Thoracic aorta (tissue), 2 donors: Measurements from ENCODE around the gene JAML. TPM values are rescaled to one million over a fixed set of nuclear protein-coding genes. Genes with fewer than 3 reads are reported as not detected.

Experiments used
- ATAC-seq: fragments of 150-250 bp; one replicate; pipeline ENCODE4 v1.8.0; 2017; ENCODE audit warnings: low read depth; ENCODE audit not compliant: insufficient number of reproducible peaks, low FRiP score
- DNase-seq: peaks from one replicate; pipeline ENCODE4 v3.0.0-alpha.2; 2020; ENCODE audit warnings: low spot score
- H3K27ac ChIP-seq, 2 donors: fragments of 200-600 bp; sonication (generic); 1 replicate in 1 of 2; 2 replicates in 1 of 2; pipeline ENCODE4 v1.5.1; 2016; ENCODE audit warnings: mild to moderate bottlenecking in 2 of 2, moderate library complexity in 2 of 2
- H3K27me3 ChIP-seq: fragments of 200-600 bp; sonication (generic); replicated peaks from 2 replicates; pipeline ENCODE4 v1.6.0; 2016; ENCODE audit warnings: mild to moderate bottlenecking; ENCODE audit not compliant: insufficient read depth
- H3K36me3 ChIP-seq: fragments of 200-600 bp; sonication (generic); one replicate; pipeline ENCODE4 v1.5.1; 2016
- H3K4me1 ChIP-seq, 2 donors: fragments of 200-600 bp; sonication (generic); 1 replicate in 1 of 2; 2 replicates in 1 of 2; pipeline versions ENCODE4 v1.5.1 to v1.6.0; 2016; ENCODE audit warnings: low read depth in 2 of 2, mild to moderate bottlenecking in 1 of 2; ENCODE audit not compliant: control insufficient read depth in 1 of 2
- H3K4me3 ChIP-seq: fragments of 200-600 bp; sonication (generic); 2 replicates; pipeline ENCODE4 v1.5.1; 2016; ENCODE audit warnings: mild to moderate bottlenecking
- H3K9me3 ChIP-seq: fragments of 200-600 bp; sonication (generic); 2 replicates; pipeline ENCODE4 v1.5.1; 2016
- total RNA-seq, 2 donors: library from RNA; depleted of rRNA; stranded (reverse); fragments of >200 nt; gene quantifications; one replicate each; pipeline versions ENCODE4 v1.1.0 to v1.2.3, GENCODE V29; 2016
- TF ChIP-seq, protein P1 (sequence below): fragments of 200-600 bp; sonication (generic); IDR thresholded peaks from one replicate; pipeline ENCODE4 v1.5.1; 2019; ENCODE audit warnings: antibody characterized with exemption

JAML gene
- total RNA-seq, 2 donors from 2014 or later, result 3.7 to 7.6 TPM

DNA sequence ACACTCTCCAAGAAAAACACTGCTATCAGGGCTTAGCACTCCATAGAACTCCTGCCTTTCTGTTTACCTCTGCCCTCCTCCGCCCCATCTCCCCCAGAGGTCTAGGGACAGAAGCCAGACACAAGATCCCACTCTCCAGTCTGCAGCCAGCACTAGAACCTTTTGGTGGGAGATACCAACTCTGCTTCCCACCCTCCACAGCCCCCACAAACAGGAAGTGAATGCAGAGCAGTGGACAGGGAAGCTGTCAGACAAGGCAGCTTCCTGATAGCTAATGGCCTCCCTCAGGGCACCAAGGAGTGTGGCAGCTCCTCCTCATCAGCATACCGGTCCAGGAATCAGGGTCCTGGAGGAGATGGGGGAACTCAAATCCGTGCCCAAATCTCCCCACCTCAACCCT is 77.3 kb downstream of the JAML start:
- no peaks in the 10 kb centered on the region for H3K36me3 ChIP-seq
- ATAC-seq, result no peak
- TF ChIP-seq, protein P1, sequence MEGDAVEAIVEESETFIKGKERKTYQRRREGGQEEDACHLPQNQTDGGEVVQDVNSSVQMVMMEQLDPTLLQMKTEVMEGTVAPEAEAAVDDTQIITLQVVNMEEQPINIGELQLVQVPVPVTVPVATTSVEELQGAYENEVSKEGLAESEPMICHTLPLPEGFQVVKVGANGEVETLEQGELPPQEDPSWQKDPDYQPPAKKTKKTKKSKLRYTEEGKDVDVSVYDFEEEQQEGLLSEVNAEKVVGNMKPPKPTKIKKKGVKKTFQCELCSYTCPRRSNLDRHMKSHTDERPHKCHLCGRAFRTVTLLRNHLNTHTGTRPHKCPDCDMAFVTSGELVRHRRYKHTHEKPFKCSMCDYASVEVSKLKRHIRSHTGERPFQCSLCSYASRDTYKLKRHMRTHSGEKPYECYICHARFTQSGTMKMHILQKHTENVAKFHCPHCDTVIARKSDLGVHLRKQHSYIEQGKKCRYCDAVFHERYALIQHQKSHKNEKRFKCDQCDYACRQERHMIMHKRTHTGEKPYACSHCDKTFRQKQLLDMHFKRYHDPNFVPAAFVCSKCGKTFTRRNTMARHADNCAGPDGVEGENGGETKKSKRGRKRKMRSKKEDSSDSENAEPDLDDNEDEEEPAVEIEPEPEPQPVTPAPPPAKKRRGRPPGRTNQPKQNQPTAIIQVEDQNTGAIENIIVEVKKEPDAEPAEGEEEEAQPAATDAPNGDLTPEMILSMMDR, result no peak
- no peak overlapping the region for H3K27ac ChIP-seq
- no peaks in the 10 kb centered on the region for H3K9me3 ChIP-seq
- peaks cover 6% of the 10 kb centered on the region for H3K27me3 ChIP-seq
- no peak for DNase-seq
- H3K4me1 ChIP-seq, result peaks cover 0 to 15% of the 10 kb centered on the region in 2 donors
- H3K4me3 ChIP-seq, result no peak overlapping the region

DNA sequence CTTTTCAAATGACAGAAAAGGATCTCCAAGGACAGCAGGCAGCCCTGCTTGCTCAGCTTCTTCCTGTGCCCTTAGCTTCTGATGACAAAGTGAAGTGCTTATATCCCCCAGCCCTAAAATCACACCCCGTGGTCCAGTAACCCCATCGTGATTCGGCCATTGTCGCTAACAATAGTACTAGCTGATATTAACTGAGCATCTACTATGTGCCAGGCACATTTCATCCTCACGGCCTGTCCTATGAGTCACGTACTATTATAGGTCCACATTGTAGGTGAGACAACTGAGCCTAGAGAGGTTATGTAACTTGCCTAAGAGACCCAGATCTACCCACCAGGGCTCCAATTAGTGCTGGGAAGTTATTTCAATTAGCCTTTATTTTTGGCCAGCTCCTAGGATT is 78.3 kb downstream of the JAML start:
- TF ChIP-seq, protein P1, result no peak
- H3K4me3 ChIP-seq, result no peak overlapping the region
- no peaks in the 10 kb centered on the region for H3K36me3 ChIP-seq
- no peaks in the 10 kb centered on the region for H3K27me3 ChIP-seq
- DNase-seq, result no peak
- H3K27ac ChIP-seq, result no peak overlapping the region
- H3K4me1 ChIP-seq, result peaks cover 0 to 7% of the 10 kb centered on the region in 2 donors
- no peak for ATAC-seq
- no peaks in the 10 kb centered on the region for H3K9me3 ChIP-seq

DNA sequence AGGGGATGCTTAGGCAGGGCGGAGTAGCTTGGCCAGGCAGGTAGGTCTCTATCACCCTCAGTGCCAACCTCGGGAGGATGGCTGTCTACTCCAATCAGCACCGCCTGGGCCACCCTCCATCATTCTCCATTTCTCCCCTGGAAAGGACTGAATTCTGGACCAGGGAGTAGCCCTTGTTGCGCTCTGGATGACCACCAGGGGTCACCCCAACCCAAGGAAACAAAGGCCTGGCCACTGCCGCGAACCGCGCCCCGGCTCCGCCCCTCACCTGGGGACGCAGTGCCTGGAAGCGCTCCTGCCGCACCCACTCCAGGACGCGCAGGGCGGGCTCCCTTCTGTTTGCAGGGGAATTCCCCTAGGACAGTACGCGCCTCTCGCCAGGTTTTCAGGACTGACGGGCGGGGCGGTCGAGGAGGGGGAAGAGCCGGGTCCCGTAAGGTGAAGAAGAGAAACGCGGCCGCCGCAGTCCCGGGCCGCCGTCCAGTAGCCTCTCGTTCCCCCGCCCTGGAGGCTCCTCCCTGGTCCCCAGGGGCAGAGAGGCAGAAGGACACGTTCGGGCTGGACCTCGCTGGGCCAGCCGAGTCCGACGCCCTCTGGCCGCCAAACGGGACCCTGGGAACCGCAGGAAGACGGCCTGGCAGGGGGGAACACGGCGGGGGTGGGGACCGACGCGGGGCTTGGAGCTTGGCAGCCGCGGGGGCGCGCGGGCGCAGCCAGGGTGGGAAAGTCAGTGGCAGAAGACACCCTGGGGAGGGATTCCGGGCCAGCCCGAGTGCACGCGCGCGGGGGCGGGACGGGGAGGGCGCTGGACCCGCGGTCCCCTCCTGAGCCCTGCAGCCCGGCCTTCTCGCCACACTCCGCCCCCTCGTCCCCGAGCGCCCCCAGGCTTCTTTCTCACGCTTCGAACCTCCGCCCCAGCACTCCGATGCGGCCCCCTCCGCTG is 79.3 kb downstream of the JAML start:
- Histone ChIP-seq H3K4me3 (peak overlapping the region; percentile 72), H3K36me3 (no peaks in the 10 kb centered on the region), H3K9me3 (no peaks in the 10 kb centered on the region), H3K4me1 (peaks cover 0 to 7% of the 10 kb centered on the region in 2 donors), H3K27me3 (no peaks in the 10 kb centered on the region), H3K27ac (no peak overlapping the region)
- TF ChIP-seq, protein P1, result peak; percentile 92
- ATAC-seq (no peak), DNase-seq (peak; percentile 18)

DNA sequence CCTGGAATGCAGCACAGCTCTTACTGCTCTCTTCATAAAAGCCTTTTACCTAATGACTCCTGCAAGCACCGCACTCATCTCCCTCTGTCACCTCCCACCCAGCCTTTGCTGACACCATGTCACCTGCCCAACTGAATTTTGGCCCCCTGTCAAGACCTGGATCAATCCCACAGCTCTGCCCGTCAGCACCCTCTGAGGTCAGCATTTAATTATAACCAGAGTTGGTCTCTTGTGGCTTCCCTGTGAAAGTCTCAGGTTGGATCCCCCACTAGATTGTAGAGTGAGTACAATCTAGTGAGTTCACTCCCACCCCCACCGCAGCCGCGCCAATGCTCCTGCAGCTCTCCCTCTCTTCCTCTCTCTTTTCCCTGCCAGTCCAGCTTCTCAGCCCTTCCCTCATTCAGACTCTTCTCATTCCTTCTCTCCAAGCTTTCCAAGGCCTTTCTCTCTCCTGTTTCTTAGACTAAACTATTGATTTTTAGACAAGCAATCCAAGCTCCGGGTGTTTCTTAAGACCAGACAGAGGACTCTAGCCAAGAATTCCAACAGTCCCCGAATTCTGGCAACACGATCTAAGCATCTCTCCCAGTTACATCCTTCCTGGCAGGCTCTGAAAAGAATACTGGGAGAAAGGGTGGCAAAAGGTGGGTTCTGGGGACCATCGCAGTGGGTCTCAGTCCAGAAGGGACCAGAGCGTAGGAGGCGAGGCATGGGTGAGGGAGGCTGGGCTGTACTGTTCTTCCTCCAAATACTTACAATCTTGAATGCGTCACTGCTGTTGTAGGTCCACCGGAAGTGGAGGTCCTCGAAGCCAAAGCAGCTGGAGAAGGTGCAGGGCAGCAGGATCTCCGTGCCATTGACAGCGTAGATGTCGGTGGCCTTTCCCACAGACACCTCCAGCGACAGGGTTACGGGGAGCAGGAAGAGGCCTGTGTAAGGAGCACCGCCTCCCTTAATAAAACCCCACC is 80.2 kb downstream of the JAML start:
- no peak for DNase-seq

More for the DNA sequence above, 80.2 kb downstream of the JAML start:
- Histone ChIP-seq H3K4me3 (no peak overlapping the region), H3K27me3 (no peaks in the 10 kb centered on the region), H3K36me3 (no peaks in the 10 kb centered on the region), H3K4me1 (peaks cover 0 to 7% of the 10 kb centered on the region in 2 donors), H3K27ac (no peak overlapping the region), H3K9me3 (no peaks in the 10 kb centered on the region)
- TF ChIP-seq, protein P1, result no peak
- no peak for ATAC-seq

Other genes with a start within 250 kb of the JAML start
- 10 to 100 TPM; 36.4 to 72.6 TPM for gene IL10RA, start 238.6 kb downstream of the JAML start, total RNA-seq
- gene TMPRSS4, start 147.9 kb downstream of the JAML start, total RNA-seq, result 1 to 10 TPM in 1 of 2 donors, not detected in 1; 2.2 TPM
- gene SMIM35, start 138.0 kb downstream of the JAML start, total RNA-seq, result not detected
- 1 to 10 TPM; 2.0 to 2.4 TPM for gene SCN4B, start 72.2 kb downstream of the JAML start, total RNA-seq
- under 1 TPM in 1 of 2 donors, not detected in 1; 0.07 TPM for gene SCN2B, start 48.4 kb downstream of the JAML start, total RNA-seq
- gene MPZL3, start 27.4 kb upstream of the JAML start, total RNA-seq, result 1 to 10 TPM in 1 of 2 donors, under 1 TPM in 1; 0.41 to 3.2 TPM
- 10 to 100 TPM; 18.3 to 58.1 TPM for gene MPZL2, start 39.3 kb upstream of the JAML start, total RNA-seq
- 1 to 10 TPM; 1.1 to 1.3 TPM for gene CD3E, start 79.7 kb upstream of the JAML start, total RNA-seq
- gene CD3D, start 117.7 kb upstream of the JAML start, total RNA-seq, result 1 to 10 TPM; 1.6 to 5.8 TPM
- gene CD3G, start 119.3 kb upstream of the JAML start, total RNA-seq, result 1 to 10 TPM in 1 of 2 donors, under 1 TPM in 1; 0.27 to 1.1 TPM
- gene UBE4A, start 134.6 kb upstream of the JAML start, total RNA-seq, result 10 to 100 TPM; 37.1 to 49.0 TPM
- gene ATP5MG, start 176.6 kb upstream of the JAML start, total RNA-seq, result 10 to 100 TPM; 21.1 to 45.2 TPM
- 100 to 1,000 TPM in 1 of 2 donors, 10 to 100 TPM in 1; 88.1 to 105 TPM for gene KMT2A, start 211.5 kb upstream of the JAML start, total RNA-seq